A549 (cell line): ENCODE results near the gene APEX1. TPM values are rescaled to one million over a fixed set of nuclear protein-coding genes. Genes with fewer than 3 reads are reported as not detected.
A peak's percentile ranks its signal among the peaks of the same experiment; 100 is the strongest.

Source experiments
- ATAC-seq, 2 experiments: fragments of 200-7000 bp in 1 of 2; fragments of >200 bp in 1 of 2; cut with Nextera tagmentation in 1 of 2; cut with Tn5 transposase in 1 of 2; 3 replicates each; pipeline versions ENCODE4 v1.8.0 to v1.9.1; 2018 to 2020; ENCODE audit warnings: mild to moderate bottlenecking in 1 of 2, moderate library complexity in 1 of 2
- CTCF ChIA-PET: fragments of 300-600 bp; sonication (Branson Sonifier 250); formaldehyde crosslinking; extraction: SDS; loops from one replicate; lab custom pipeline; 2021; ENCODE audit warnings: antibody characterized with exemption, inconsistent platforms; lab: Yijun Ruan, JAX
- POLR2A ChIA-PET: fragments of 350-600 bp; formaldehyde crosslinking; extraction: SDS; loops from one replicate; lab custom pipeline; 2021; ENCODE audit warnings: antibody characterized with exemption, inconsistent platforms; lab: Yijun Ruan, JAX
- DNase-seq, 2 experiments: peaks; one replicate each; pipeline versions ENCODE4 v3.0.0 to v3.0.0-alpha.2; 2011 to 2016; ENCODE audit warnings: low read depth in 1 of 2, low spot score in 1 of 2
- FAIRE-seq: peaks from 2 replicates; lab custom pipeline; 2011; peaks lifted over from hg19 to GRCh38; lab: Jason Lieb, UNC
- H3K27ac ChIP-seq, 2 experiments: fragments of >200 bp; sonication (Bioruptor Twin); formaldehyde crosslinking; 3 replicates each; pipeline ENCODE4 v1.5.1; 2016 to 2017
- H3K4me1 ChIP-seq: fragments of >200 bp; sonication (Bioruptor Twin); formaldehyde crosslinking; 3 replicates; pipeline ENCODE4 v1.6.1; 2016
- H3K4me2 ChIP-seq: fragments of >200 bp; sonication (Bioruptor Twin); formaldehyde crosslinking; 3 replicates; pipeline ENCODE4 v1.6.1; 2016
- H3K4me3 ChIP-seq: fragments of >200 bp; sonication (Bioruptor Twin); formaldehyde crosslinking; 3 replicates; pipeline ENCODE4 v1.5.1; 2016
- H3K9me3 ChIP-seq: fragments of >200 bp; sonication (Bioruptor Twin); formaldehyde crosslinking; 3 replicates; pipeline ENCODE4 v1.6.1; 2016
- BCL3 ChIP-seq: fragments of >200 bp; sonication (Bioruptor Twin); formaldehyde crosslinking; IDR thresholded peaks from 3 replicates; pipeline ENCODE4 v1.6.1; 2016
- CBX8 ChIP-seq: fragments of 200-600 bp; sonication (generic); IDR thresholded peaks from 2 replicates; pipeline ENCODE4 v1.6.1; 2016
- CEBPB ChIP-seq, 2 experiments: fragments of >200 bp in 1 of 2; sonication (Bioruptor Twin) in 1 of 2; formaldehyde crosslinking in 1 of 2; IDR thresholded peaks; 2 replicates each; pipeline ENCODE4 v1.6.1; 2012 to 2016
- EHF ChIP-seq: fragments of 250-450 bp; sonication (Bioruptor Pico); IDR thresholded peaks from 2 replicates; pipeline ENCODE4 v1.5.0; 2020; ENCODE audit warnings: mild to moderate bottlenecking
- ESRRA ChIP-seq: fragments of 150-350 bp; IDR thresholded peaks from 2 replicates; pipeline ENCODE4 v1.6.1; 2014; ENCODE audit warnings: mild to moderate bottlenecking, low read length, borderline replicate concordance
- FOSL2 ChIP-seq, 2 experiments: fragments of 450-650 bp in 1 of 2; fragments of >200 bp in 1 of 2; sonication (Bioruptor Twin) in 1 of 2; formaldehyde crosslinking; IDR thresholded peaks; 2 replicates each; pipeline versions ENCODE4 v1.5.0 to v1.6.1; 2016 to 2020; ENCODE audit warnings: mild to moderate bottlenecking in 1 of 2, moderate library complexity in 1 of 2
- GATA3 ChIP-seq: IDR thresholded peaks from 2 replicates; pipeline ENCODE4 v1.6.1; 2012; ENCODE audit warnings: borderline replicate concordance
- HES2 ChIP-seq: fragments of >200 bp; sonication (Bioruptor Twin); formaldehyde crosslinking; IDR thresholded peaks from 2 replicates; pipeline ENCODE4 v1.6.1; 2016
- HEYL ChIP-seq: fragments of 250-450 bp; sonication (Bioruptor Pico); IDR thresholded peaks from 2 replicates; pipeline ENCODE4 v1.8.0; 2021; ENCODE audit warnings: mild to moderate bottlenecking, moderate library complexity
- HMGXB4 ChIP-seq: fragments of 250-450 bp; sonication (Bioruptor Pico); IDR thresholded peaks from 2 replicates; pipeline ENCODE4 v1.5.0; 2021; ENCODE audit warnings: mild to moderate bottlenecking, moderate library complexity, borderline replicate concordance
- HOXB5 ChIP-seq: fragments of 250-450 bp; sonication (Bioruptor Pico); IDR thresholded peaks from 2 replicates; pipeline ENCODE4 v1.5.0; 2020; ENCODE audit warnings: mild to moderate bottlenecking, moderate library complexity
- KDM5A ChIP-seq: fragments of 200-600 bp; sonication (generic); IDR thresholded peaks from 2 replicates; pipeline ENCODE4 v1.6.1; 2016; ENCODE audit warnings: antibody characterized with exemption, mild to moderate bottlenecking
- MAX ChIP-seq: IDR thresholded peaks from 2 replicates; pipeline ENCODE4 v1.6.1; 2012
- MAZ ChIP-seq: fragments of 150-350 bp; IDR thresholded peaks from 2 replicates; pipeline ENCODE4 v1.6.1; 2014; ENCODE audit warnings: antibody characterized with exemption, low read depth, low read length, borderline replicate concordance
- NFE2L2 ChIP-seq: fragments of 150-350 bp; conservative IDR thresholded peaks from 2 replicates; pipeline ENCODE4 v1.6.1; 2014; ENCODE audit warnings: low read length
- RARB ChIP-seq: fragments of 250-450 bp; sonication (Bioruptor Pico); IDR thresholded peaks from 2 replicates; pipeline ENCODE4 v1.8.0; 2021; ENCODE audit warnings: mild to moderate bottlenecking, moderate library complexity
- REST ChIP-seq: fragments of 200-600 bp; sonication (generic); IDR thresholded peaks from 2 replicates; pipeline ENCODE4 v1.6.1; 2016; ENCODE audit warnings: antibody characterized with exemption, mild to moderate bottlenecking, moderate library complexity
- RNF2 ChIP-seq: fragments of 200-600 bp; sonication (generic); IDR thresholded peaks from 2 replicates; pipeline ENCODE4 v1.6.1; 2016; ENCODE audit warnings: low read depth, mild to moderate bottlenecking, antibody characterized with exemption, moderate library complexity, borderline replicate concordance
- TFCP2L1 ChIP-seq: fragments of 250-450 bp; sonication (Bioruptor Pico); IDR thresholded peaks from 2 replicates; pipeline ENCODE4 v1.5.0; 2021; ENCODE audit warnings: mild to moderate bottlenecking
- ZC3H11A ChIP-seq: fragments of 450-650 bp; IDR thresholded peaks from 2 replicates; pipeline ENCODE4 v1.6.1; 2014; ENCODE audit warnings: antibody characterized with exemption, mild to moderate bottlenecking
- ZFP36 ChIP-seq: fragments of 450-650 bp; IDR thresholded peaks from 2 replicates; pipeline ENCODE4 v1.6.1; 2014; ENCODE audit warnings: borderline replicate concordance; ENCODE audit not compliant: partially characterized antibody
- ZNF302 ChIP-seq: fragments of 250-450 bp; sonication (Bioruptor Pico); IDR thresholded peaks from 2 replicates; pipeline ENCODE4 v1.9.0; 2021; ENCODE audit warnings: inconsistent platforms, mild to moderate bottlenecking, moderate library complexity
- WGBS: methylation state at CpG from one replicate; pipeline ENCODE4 v1.1.6; 2017; ENCODE audit errors: missing lambda C conversion rate; 5-methylcytosine and 5-hydroxymethylcytosine counted together
- polyA plus RNA-seq, 4 experiments: library from polyadenylated mRNA; depleted of rRNA in 3 of 4; stranded (reverse); fragments of >200 nt; fragmentation: RNase III in 1 of 4; extraction: RNeasy Plus Mini Kit Qiagen cat#74134 plus additional on column Dnase treatment in 1 of 4; gene quantifications; 2 replicates in 3 of 4; 3 replicates in 1 of 4; pipeline ENCODE4 v1.2.3, GENCODE V29; 2011 to 2017

Gene APEX1
- polyA plus RNA-seq, 2 of the 4 experiments (the other 2 are of a cell fraction), result 312 to 324 TPM

GRCh38 chr14:20454516-20455354 lies at the start of gene APEX1, which contains the start of gene OSGEP (continued):
- TF ChIP-seq EHF (CRISPR knock-in tag) (no peak), REST (no peak; the same call in none of the 2 replicates), ZNF302 (CRISPR knock-in tag) (no peak), BCL3 (peak; percentile 79), MAX (peak; percentile 99), KDM5A (no peak; the same call in 1 of the 2 replicates), ZFP36 (no peak), CBX8 (no peak), GATA3 (0 out of 2 replicates have a peak, but pooled peaks have one; percentile 23), HES2 (no peak), MAZ (no peak)

GRCh38 chr14:20409226-20409625 lies 45.8 kb upstream of the APEX1 start:
- H3K27ac ChIP-seq, result no peak overlapping the region
- peaks cover 9% of the 10 kb centered on the region; the same call in 2 of the 3 replicates for H3K4me1 ChIP-seq
- FAIRE-seq, result no peak
- ChIA-PET POLR2A (no interaction called here), CTCF (interaction anchor here (0.6 to 2.2 kb wide), 3 partner anchors 13 to 282 kb away, joined by 3 to 6 read pairs (median 4); no protein-coding TSS in a partner anchor)
- DNase-seq, result no peak
- H3K4me2 ChIP-seq, result no peak overlapping the region
- H3K4me3 ChIP-seq, result no peak overlapping the region
- no peak for ATAC-seq
- H3K9me3 ChIP-seq, result no peaks in the 10 kb centered on the region
- 55% methylated on average over 2 of the region's 2 CpGs for WGBS
- TF ChIP-seq FOSL2 (IDR thresholded peaks at IDR 0.05) (no peak), FOSL2 (CRISPR knock-in tag; IDR thresholded peaks at IDR 0.05) (no peak), NFE2L2 (no peak), TFCP2L1 (CRISPR knock-in tag) (no peak), RNF2 (no peak), CEBPB (IDR thresholded peaks at IDR 0.05) (no peak), REST (no peak), HEYL (no peak), ESRRA (no peak), HOXB5 (no peak), HMGXB4 (CRISPR knock-in tag) (no peak), RARB (CRISPR knock-in tag) (no peak), ZFP36 (no peak), KDM5A (no peak), BCL3 (no peak), ZC3H11A (no peak)
- TF ChIP-seq, all 56 proteins: peak for 0
